GM12864 (cell line): ENCODE results near the gene CCSER1.
"Not testable (repeated sequence)": the region's sequence is repeated elsewhere in the genome, so short reads cannot be mapped to it uniquely, and the experiment has no call there.

Experiments
- DNase-seq: peaks from one replicate; pipeline ENCODE4 v3.0.0-alpha.2; 2011; ENCODE audit warnings: low read depth
- H3K4me3 ChIP-seq: 2 replicates; pipeline ENCODE4 v1.5.1; 2011; ENCODE audit warnings: mild to moderate bottlenecking, low read depth, low read length, control low read depth
- TF ChIP-seq, protein P1 (sequence below): IDR thresholded peaks from 2 replicates; pipeline ENCODE4 v1.5.1; 2011; ENCODE audit warnings: low read depth, mild to moderate bottlenecking, moderate library complexity, low read length, control low read depth, inconsistent platforms; ENCODE audit errors: missing control alignments

Gene CCSER1

DNA sequence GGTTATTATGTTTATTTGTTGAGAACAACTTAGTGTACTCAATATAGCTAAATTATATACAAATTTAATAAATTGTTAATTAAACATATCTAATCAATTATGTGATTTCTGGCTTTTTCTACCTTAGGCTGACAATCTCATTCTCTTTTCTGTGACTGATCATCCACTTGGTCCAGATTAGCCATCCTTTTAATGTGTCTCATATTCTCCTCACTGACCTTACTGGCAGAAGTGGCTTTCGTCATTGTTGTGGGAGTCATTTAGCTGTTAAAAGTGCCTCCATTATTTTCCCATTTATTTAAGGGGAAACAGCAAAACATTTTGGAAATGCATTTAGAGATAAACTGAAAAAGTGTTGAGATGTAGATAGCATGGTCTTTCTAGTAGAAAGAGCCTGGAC lies 172.2 kb downstream of the CCSER1 start:
- no peak overlapping the region for H3K4me3 ChIP-seq
- TF ChIP-seq, protein P1, sequence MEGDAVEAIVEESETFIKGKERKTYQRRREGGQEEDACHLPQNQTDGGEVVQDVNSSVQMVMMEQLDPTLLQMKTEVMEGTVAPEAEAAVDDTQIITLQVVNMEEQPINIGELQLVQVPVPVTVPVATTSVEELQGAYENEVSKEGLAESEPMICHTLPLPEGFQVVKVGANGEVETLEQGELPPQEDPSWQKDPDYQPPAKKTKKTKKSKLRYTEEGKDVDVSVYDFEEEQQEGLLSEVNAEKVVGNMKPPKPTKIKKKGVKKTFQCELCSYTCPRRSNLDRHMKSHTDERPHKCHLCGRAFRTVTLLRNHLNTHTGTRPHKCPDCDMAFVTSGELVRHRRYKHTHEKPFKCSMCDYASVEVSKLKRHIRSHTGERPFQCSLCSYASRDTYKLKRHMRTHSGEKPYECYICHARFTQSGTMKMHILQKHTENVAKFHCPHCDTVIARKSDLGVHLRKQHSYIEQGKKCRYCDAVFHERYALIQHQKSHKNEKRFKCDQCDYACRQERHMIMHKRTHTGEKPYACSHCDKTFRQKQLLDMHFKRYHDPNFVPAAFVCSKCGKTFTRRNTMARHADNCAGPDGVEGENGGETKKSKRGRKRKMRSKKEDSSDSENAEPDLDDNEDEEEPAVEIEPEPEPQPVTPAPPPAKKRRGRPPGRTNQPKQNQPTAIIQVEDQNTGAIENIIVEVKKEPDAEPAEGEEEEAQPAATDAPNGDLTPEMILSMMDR = no peak
- no peak for DNase-seq

- no peak for DNase-seq
- TF ChIP-seq, protein P1 = no peak
- H3K4me3 ChIP-seq = no peak overlapping the region
These were observed 179.6 kb downstream of the CCSER1 start for GRCh38 chr4:90306810-90307209.

DNA sequence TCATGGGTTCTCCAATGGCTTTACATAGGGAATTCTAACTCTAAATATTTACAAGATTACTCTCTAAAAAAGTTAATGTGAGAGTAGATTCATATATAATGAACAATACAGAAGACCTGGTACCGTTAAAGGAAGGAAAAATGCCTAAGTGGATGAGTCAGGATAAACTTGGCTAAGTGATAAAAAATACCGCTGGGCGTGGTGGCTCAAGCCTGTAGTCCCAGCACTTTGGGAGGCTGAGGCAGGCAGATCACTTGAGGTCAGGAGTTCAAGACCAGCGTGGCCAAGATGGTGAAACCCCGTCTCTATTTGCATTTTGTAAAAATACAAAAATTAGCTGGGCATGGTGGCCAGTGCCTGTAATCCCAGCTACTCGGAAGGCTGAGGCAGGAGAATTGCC lies 189.9 kb downstream of the CCSER1 start:
- not testable (repeated sequence) for H3K4me3 ChIP-seq, DNase-seq

DNA sequence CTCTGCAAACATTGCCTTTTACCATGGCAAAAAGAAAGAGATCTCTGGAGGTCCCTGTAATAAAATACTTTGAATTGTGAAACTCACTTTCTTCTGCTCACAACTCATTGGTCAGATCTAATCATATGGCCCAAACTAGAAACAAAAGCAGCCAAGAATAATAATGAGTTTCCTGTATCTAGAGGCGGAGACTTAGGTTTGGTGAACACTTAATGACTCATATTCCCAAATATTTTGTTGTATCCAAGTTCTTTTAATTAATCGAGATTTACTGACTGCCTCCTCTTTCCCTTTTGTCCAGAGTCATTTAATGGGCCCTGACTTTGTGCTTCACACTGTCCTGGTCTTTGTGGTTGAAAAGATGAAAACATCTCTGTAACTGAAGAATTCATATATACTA lies 190.6 kb downstream of the CCSER1 start:
- no peak for DNase-seq
- H3K4me3 ChIP-seq = no peak overlapping the region
- TF ChIP-seq, protein P1 = no peak

- H3K4me3 ChIP-seq = no peak overlapping the region
- DNase-seq = no peak
- TF ChIP-seq, protein P1 = no peak
These were observed 191.0 kb downstream of the CCSER1 start for GRCh38 chr4:90318193-90318592.

DNA sequence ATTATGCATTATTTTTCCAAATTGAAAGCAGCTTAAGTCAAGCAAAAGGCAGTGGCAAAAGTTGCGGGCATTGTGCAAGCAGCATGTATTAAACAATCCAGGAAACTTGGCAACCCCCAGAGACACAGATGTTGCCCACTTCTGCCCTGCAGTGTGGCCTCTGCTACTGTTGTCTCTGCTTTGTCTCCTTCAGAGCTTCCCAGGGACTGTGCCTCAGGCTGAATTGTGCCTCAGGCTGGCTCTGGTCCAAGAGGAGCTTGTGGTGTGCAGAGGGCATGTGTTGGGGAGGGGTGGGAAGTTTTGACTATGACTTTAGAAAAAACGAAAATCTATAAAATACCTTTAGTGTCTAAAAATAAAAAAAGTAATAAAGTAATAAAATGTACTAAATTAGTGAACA lies 201.4 kb downstream of the CCSER1 start:
- TF ChIP-seq, protein P1 = no peak
- no peak for DNase-seq
- H3K4me3 ChIP-seq = no peak overlapping the region

DNA sequence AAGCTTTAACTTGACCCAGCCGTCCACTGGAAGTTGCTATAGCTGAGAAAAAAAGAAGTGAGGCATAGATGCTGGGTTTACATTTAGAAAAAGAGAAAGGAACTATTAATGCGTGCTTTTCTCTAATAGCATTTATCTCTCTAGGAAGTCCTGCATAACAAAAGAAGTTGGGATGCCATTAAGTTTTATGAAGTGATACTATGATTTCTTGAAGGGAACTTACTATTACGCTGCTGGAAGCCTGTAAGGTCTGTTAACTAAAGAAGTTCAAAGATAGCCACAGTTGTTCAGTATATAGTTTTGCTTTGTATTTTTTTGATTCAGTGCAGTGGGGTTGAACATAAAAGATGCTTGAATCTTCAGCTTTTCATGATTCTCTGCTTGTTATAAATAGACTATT lies 203.4 kb downstream of the CCSER1 start:
- H3K4me3 ChIP-seq = no peak overlapping the region
- DNase-seq = no peak
- TF ChIP-seq, protein P1 = no peak
